Spleen (tissue), 11 donors: Measurements from ENCODE around the gene SCRG1. TPM values are rescaled to one million over a fixed set of nuclear protein-coding genes. Genes with fewer than 3 reads are reported as not detected.

ENCODE experiments used
- DNase-seq: peaks from one replicate; pipeline ENCODE4 v3.0.0-alpha.2; 2020
- H3K27ac ChIP-seq, 8 donors: fragments of 200-600 bp; sonication (generic) in 7 of 8; 1 replicate in 4 of 8; 2 replicates in 4 of 8; pipeline versions ENCODE4 v1.5.0 to v1.8.0; 2016 to 2021; ENCODE audit warnings: inconsistent platforms in 4 of 8, mild to moderate bottlenecking in 4 of 8, moderate library complexity in 1 of 8
- H3K27me3 ChIP-seq, 7 donors: fragments of 200-600 bp; sonication (generic) in 6 of 7; replicated peaks in 1 of 7; 1 replicate in 4 of 7; 2 replicates in 3 of 7; pipeline versions ENCODE4 v1.5.0 to v1.8.0; 2016 to 2021; ENCODE audit warnings: inconsistent platforms in 3 of 7, mild to moderate bottlenecking in 1 of 7
- H3K36me3 ChIP-seq, 6 donors: fragments of 200-600 bp; sonication (generic) in 5 of 6; 1 replicate in 4 of 6; 2 replicates in 2 of 6; pipeline versions ENCODE4 v1.5.0 to v1.8.0; 2016 to 2021; ENCODE audit warnings: inconsistent platforms in 2 of 6
- H3K4me1 ChIP-seq, 6 donors: fragments of 200-600 bp; sonication (generic) in 5 of 6; 1 replicate in 3 of 6; 2 replicates in 3 of 6; pipeline versions ENCODE4 v1.5.0 to v1.8.0; 2016 to 2021; ENCODE audit warnings: inconsistent platforms in 3 of 6
- H3K4me3 ChIP-seq, 8 donors: fragments of 200-600 bp; sonication (generic) in 7 of 8; 1 replicate in 4 of 8; 2 replicates in 4 of 8; pipeline versions ENCODE4 v1.5.0 to v1.8.0; 2016 to 2021; ENCODE audit warnings: inconsistent platforms in 4 of 8, mild to moderate bottlenecking in 4 of 8, moderate library complexity in 2 of 8
- H3K9me3 ChIP-seq, 8 donors: fragments of 200-600 bp; sonication (generic) in 7 of 8; 1 replicate in 4 of 8; 2 replicates in 4 of 8; pipeline versions ENCODE4 v1.5.0 to v1.8.0; 2016 to 2021; ENCODE audit warnings: inconsistent platforms in 4 of 8
- CTCF ChIP-seq, 11 experiments: fragments of 200-600 bp in 7 of 11; fragments of 450-650 bp in 4 of 11; sonication (generic) in 4 of 11; IDR thresholded peaks in 8 of 11; conservative IDR thresholded peaks in 3 of 11; 1 replicate in 7 of 11; 2 replicates in 4 of 11; pipeline versions ENCODE4 v1.4.0 to v1.8.0; 2016 to 2021; ENCODE audit warnings: antibody characterized with exemption in 11 of 11, inconsistent platforms in 4 of 11, mild to moderate bottlenecking in 1 of 11
- POLR2A ChIP-seq, 3 donors: fragments of 450-650 bp; IDR thresholded peaks; one replicate each; pipeline ENCODE4 v1.5.1; 2017; ENCODE audit warnings: antibody characterized with exemption in 3 of 3, mild to moderate bottlenecking in 1 of 3
- POLR2AphosphoS5 ChIP-seq, 3 donors: sonication (generic); formaldehyde crosslinking; IDR thresholded peaks; one replicate each; pipeline ENCODE4 v1.5.1; 2017; ENCODE audit warnings: antibody characterized with exemption in 3 of 3
- WGBS, 5 donors: extraction: QIAGEN DNeasy Blood & Tissue Kit in 3 of 5; methylation state at CpG; one replicate each; pipeline versions ENCODE4 v1.1.5 to v1.1.7; 2013 to 2018; 5-methylcytosine and 5-hydroxymethylcytosine counted together
- intact Hi-C: fragments of 100-400 bp; cut with DNase I; formaldehyde crosslinking; loops from one replicate; pipeline ENCODE4 v1.15.0; 2023; ENCODE audit warnings: low total_unique reads
- polyA plus RNA-seq, 3 donors: library from polyadenylated mRNA; stranded (reverse); fragments of 200-250 nt; gene quantifications; one replicate each; pipeline ENCODE4 v1.2.1, GENCODE V29; 2013
- total RNA-seq, 7 donors: library from RNA; depleted of rRNA in 3 of 7; stranded (reverse); fragments of >200 nt in 3 of 7; fragmentation: NEBNext Ultra II Directional in 4 of 7; extraction: Animal tissue kit (Norgen Biotek cat#: 25700) in 4 of 7; gene quantifications; one replicate each; pipeline versions ENCODE4 v1.1.0 to v1.2.1, GENCODE V29; 2016 to 2021
- donor health status: healthy with polysubstance abuse.
- donor health status: DM: no; HTN: no; CAD: no; lungs with moderate emphysema.
- donor health status: DM: no; HTN: no; CAD: no.
- donor health status: Bipolar disorder and iron deficiency.
- donor health status: healthy.
- donor health status: DM: no; HTN: no; CAD: no.
- donor health status: DM: yes; HTN: yes; CAD: no.

The SCRG1 gene
- total and polyA plus RNA-seq, 10 donors = 0.09 to 0.79 (median 0.35) TPM; not detected in 2

GRCh38 chr4:173371292-173372192 is 27.4 kb downstream of the SCRG1 start:
- Histone ChIP-seq H3K9me3 (no peaks in the 10 kb centered on the region), H3K4me1 (peaks cover 4 to 62% (median 32%) of the 10 kb centered on the region in 6 donors), H3K27ac (peak overlapping the region; percentile 9 to 99 (median 96)), H3K4me3 (peak overlapping the region; percentile 76 to 93 (median 88)), H3K36me3 (peaks cover 0 to 15% (median 0%) of the 10 kb centered on the region in 6 donors), H3K27me3 (peaks cover 0 to 15% (median 0%) of the 10 kb centered on the region in 7 donors)
- WGBS, 5 donors = 0 to 1% (median 0%) methylated on average over 58 to 68 of the region's 68 CpGs
- peak; percentile 73 to 86 (median 80) for TF ChIP-seq POLR2AphosphoS5 (IDR thresholded peaks at IDR 0.05)
- no peak for TF ChIP-seq CTCF (IDR thresholded peaks at IDR 0.05 in 8 of 11, conservative IDR thresholded peaks at IDR 0.05 in 3 of 11)
- no peak for TF ChIP-seq POLR2A (IDR thresholded peaks at IDR 0.05)
- DNase-seq = peak; percentile 92
- intact Hi-C loops = loop anchor here (5.0 kb wide), 1 partner anchor 39 kb away; the partner anchor contains the start of gene HMGB2

- intact Hi-C loops = loop anchor here (5.0 kb wide), 1 partner anchor 38 kb away; the partner anchor contains the start of gene HMGB2
- H3K4me1 ChIP-seq = peaks cover 4 to 62% (median 33%) of the 10 kb centered on the region in 6 donors
- H3K27me3 ChIP-seq = peaks cover 0 to 15% (median 0%) of the 10 kb centered on the region in 7 donors
- peak within 1 kb of the TSS; percentile 87 to 99 (median 96) for H3K27ac ChIP-seq
- peak; percentile 99 to 100 (median 99) for TF ChIP-seq POLR2AphosphoS5 (IDR thresholded peaks at IDR 0.05)
- peak in 3 of 11 experiments; percentile 14 to 26 (median 16) for TF ChIP-seq CTCF (IDR thresholded peaks at IDR 0.05 in 8 of 11, conservative IDR thresholded peaks at IDR 0.05 in 3 of 11)
- TF ChIP-seq POLR2A (IDR thresholded peaks at IDR 0.05) = peak; percentile 85 to 98 (median 89)
- peak; percentile 98 for DNase-seq
- no peaks in the 10 kb centered on the region for H3K9me3 ChIP-seq
- H3K4me3 ChIP-seq = peak within 1 kb of the TSS; percentile 76 to 93 (median 88)
- 0 to 1% (median 0%) methylated on average over 37 to 72 of the region's 72 CpGs for WGBS, 5 donors
- H3K36me3 ChIP-seq = peaks cover 0 to 8% (median 0%) of the 10 kb centered on the region in 6 donors
Observed at GRCh38 chr4:173370477-173371291, 28.2 kb downstream of the SCRG1 start, which contains the start of gene SAP30. TSS of gene SAP30 (plus strand) at chr4:173370954. CDS start at chr4:173371183, 229 bp downstream.

- H3K27ac ChIP-seq = peak overlapping the region; percentile 87 to 99 (median 96)
- TF ChIP-seq POLR2AphosphoS5 (IDR thresholded peaks at IDR 0.05) = no peak
- TF ChIP-seq POLR2A (IDR thresholded peaks at IDR 0.05) = no peak
- TF ChIP-seq CTCF (IDR thresholded peaks at IDR 0.05 in 8 of 11, conservative IDR thresholded peaks at IDR 0.05 in 3 of 11) = no peak
- 0 to 1% (median 0%) methylated on average over 14 of the region's 14 CpGs for WGBS, 5 donors
- H3K4me3 ChIP-seq = peak overlapping the region; percentile 76 to 93 (median 88)
- H3K36me3 ChIP-seq = peaks cover 0 to 5% (median 0%) of the 10 kb centered on the region in 6 donors
- peaks cover 4 to 62% (median 34%) of the 10 kb centered on the region in 6 donors for H3K4me1 ChIP-seq
- H3K9me3 ChIP-seq = no peaks in the 10 kb centered on the region
- DNase-seq = peak; percentile 91
- intact Hi-C loops = loop anchor here (5.0 kb wide), 1 partner anchor 38 kb away; the partner anchor contains the start of gene HMGB2
- H3K27me3 ChIP-seq = peaks cover 0 to 15% (median 0%) of the 10 kb centered on the region in 7 donors
Observed at GRCh38 chr4:173370130-173370476, 28.8 kb downstream of the SCRG1 start.
